ENCODE data around the gene CFAP100.

The CFAP100 gene

DNA sequence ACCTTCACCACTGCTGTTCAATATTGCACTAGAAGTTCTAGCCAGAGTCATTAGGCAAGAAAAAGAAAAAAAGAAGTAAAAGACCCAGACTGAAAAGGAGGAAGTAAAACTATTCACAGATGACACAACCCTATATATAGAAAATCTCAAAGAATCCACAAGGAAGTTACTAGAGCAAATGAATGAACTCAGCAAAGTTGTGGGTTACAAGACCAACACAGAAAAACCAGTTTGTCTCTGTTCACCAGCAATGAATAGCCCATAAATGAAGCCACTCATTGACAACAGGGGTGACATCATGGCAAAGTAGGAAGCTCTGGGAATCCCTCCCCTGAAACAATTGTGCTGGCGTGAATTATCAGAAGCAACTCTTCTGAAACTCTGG, 4.6 kb downstream of the CFAP100 start:
- H3K36me3 ChIP-seq (ENCODE audit: control insufficient read depth in 2 of 2, insufficient read depth in 1 of 2, low read length in 2 of 2): no peaks in the 10 kb centered on the region
- H3K9me3 ChIP-seq (ENCODE audit: control insufficient read depth, insufficient read depth, low read depth, low read length): no peaks in the 10 kb centered on the region
- H3K27ac ChIP-seq (ENCODE audit: extremely low read depth, low read depth, low read length): no peak overlapping the region
- CTCF ChIA-PET: no interaction called here
- POLR2A ChIA-PET: no interaction called here
- TF ChIP-seq ZNF169 (tag by site-specific recombination; IDR thresholded peaks at IDR 0.05) (no peak), ZNF146 (tag by site-specific recombination; IDR thresholded peaks at IDR 0.05) (no peak), SETDB1 (IDR thresholded peaks at IDR 0.05; ENCODE audit: insufficient read length, low read length) (no peak), ZNF292 (tag by site-specific recombination; IDR thresholded peaks at IDR 0.05; ENCODE audit: borderline replicate concordance, low read depth) (no peak), ZBTB17 (tag by site-specific recombination; IDR thresholded peaks at IDR 0.05) (no peak), ZNF629 (tag by site-specific recombination; IDR thresholded peaks at IDR 0.05) (no peak), ZFP69B (tag by site-specific recombination; IDR thresholded peaks at IDR 0.05) (no peak), ZNF416 (tag by site-specific recombination; IDR thresholded peaks at IDR 0.05) (no peak), ZNF341 (tag by site-specific recombination; IDR thresholded peaks at IDR 0.05; ENCODE audit: low read depth) (no peak), ZNF2 (tag by site-specific recombination; IDR thresholded peaks at IDR 0.05) (no peak), ZNF561 (tag by site-specific recombination; IDR thresholded peaks at IDR 0.05; ENCODE audit: borderline replicate concordance) (no peak), ZSCAN4 (tag by site-specific recombination; IDR thresholded peaks at IDR 0.05) (no peak), GLI4 (tag by site-specific recombination; IDR thresholded peaks at IDR 0.05) (no peak), ZNF768 (tag by site-specific recombination; IDR thresholded peaks at IDR 0.05) (no peak), ZNF366 (tag by site-specific recombination; conservative IDR thresholded peaks at IDR 0.05) (no peak), ZXDB (tag by site-specific recombination; IDR thresholded peaks at IDR 0.05) (no peak)
- TF ChIP-seq, protein P1, sequence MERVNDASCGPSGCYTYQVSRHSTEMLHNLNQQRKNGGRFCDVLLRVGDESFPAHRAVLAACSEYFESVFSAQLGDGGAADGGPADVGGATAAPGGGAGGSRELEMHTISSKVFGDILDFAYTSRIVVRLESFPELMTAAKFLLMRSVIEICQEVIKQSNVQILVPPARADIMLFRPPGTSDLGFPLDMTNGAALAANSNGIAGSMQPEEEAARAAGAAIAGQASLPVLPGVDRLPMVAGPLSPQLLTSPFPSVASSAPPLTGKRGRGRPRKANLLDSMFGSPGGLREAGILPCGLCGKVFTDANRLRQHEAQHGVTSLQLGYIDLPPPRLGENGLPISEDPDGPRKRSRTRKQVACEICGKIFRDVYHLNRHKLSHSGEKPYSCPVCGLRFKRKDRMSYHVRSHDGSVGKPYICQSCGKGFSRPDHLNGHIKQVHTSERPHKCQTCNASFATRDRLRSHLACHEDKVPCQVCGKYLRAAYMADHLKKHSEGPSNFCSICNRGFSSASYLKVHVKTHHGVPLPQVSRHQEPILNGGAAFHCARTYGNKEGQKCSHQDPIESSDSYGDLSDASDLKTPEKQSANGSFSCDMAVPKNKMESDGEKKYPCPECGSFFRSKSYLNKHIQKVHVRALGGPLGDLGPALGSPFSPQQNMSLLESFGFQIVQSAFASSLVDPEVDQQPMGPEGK (tag by site-specific recombination; IDR thresholded peaks at IDR 0.05): no peak
- no peaks in the 10 kb centered on the region for H3K4me1 ChIP-seq (ENCODE audit: control insufficient read depth, insufficient read depth, low read length)
- H3K4me3 ChIP-seq (ENCODE audit: low read depth, low read length): no peak overlapping the region

DNA sequence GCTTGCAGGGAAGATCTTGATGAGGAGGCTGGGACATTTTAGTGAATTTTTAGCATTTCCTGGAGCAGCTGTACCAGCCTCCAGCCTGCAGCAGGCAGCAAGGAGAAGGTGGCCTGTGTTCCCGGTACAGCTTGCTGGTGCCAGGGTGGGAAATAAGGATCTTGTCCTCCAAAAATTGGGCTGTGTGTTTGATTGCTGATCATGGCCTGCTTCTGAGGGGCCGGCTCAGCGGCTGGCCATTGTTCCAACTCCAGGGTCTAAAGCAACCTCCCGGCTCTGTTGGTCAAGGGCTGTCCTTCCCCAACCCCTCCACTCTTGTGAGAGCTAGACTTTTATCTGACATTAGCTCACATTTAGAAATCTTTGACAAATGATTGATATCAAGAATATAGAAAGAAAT, 5.0 kb downstream of the CFAP100 start:
- Histone ChIP-seq H3K4me1 (ENCODE audit: control insufficient read depth, insufficient read depth, low read length) (no peaks in the 10 kb centered on the region), H3K36me3 (ENCODE audit: control insufficient read depth in 2 of 2, insufficient read depth in 1 of 2, low read length in 2 of 2) (no peaks in the 10 kb centered on the region), H3K9me3 (ENCODE audit: control insufficient read depth, insufficient read depth, low read depth, low read length) (no peaks in the 10 kb centered on the region), H3K4me3 (ENCODE audit: low read depth, low read length) (no peak overlapping the region), H3K27ac (ENCODE audit: extremely low read depth, low read depth, low read length) (no peak overlapping the region)
- ChIA-PET CTCF (no interaction called here), POLR2A (no interaction called here)
- TF ChIP-seq ZNF521 (tag by site-specific recombination; IDR thresholded peaks at IDR 0.05): no peak

- ChIA-PET CTCF (no interaction called here), POLR2A (no interaction called here)
- Histone ChIP-seq H3K4me3 (ENCODE audit: low read depth, low read length) (no peak overlapping the region), H3K36me3 (ENCODE audit: control insufficient read depth in 2 of 2, insufficient read depth in 1 of 2, low read length in 2 of 2) (no peaks in the 10 kb centered on the region), H3K4me1 (ENCODE audit: control insufficient read depth, insufficient read depth, low read length) (no peaks in the 10 kb centered on the region), H3K9me3 (ENCODE audit: control insufficient read depth, insufficient read depth, low read depth, low read length) (no peaks in the 10 kb centered on the region), H3K27ac (ENCODE audit: extremely low read depth, low read depth, low read length) (no peak overlapping the region)
- TF ChIP-seq ZNF112 (tag by site-specific recombination; IDR thresholded peaks at IDR 0.05): no peak
- no peak for TF ChIP-seq ZNF701 (tag by site-specific recombination; IDR thresholded peaks at IDR 0.05)
- TF ChIP-seq OSR2 (tag by site-specific recombination; IDR thresholded peaks at IDR 0.05): no peak
- TF ChIP-seq ZNF664 (tag by site-specific recombination; IDR thresholded peaks at IDR 0.05): no peak
- TF ChIP-seq ZNF174 (tag by site-specific recombination; IDR thresholded peaks at IDR 0.05): no peak
- TF ChIP-seq ZFP41 (tag by site-specific recombination; IDR thresholded peaks at IDR 0.05; ENCODE audit: borderline replicate concordance): no peak
- TF ChIP-seq ZBTB48 (tag by site-specific recombination; IDR thresholded peaks at IDR 0.05): no peak
- TF ChIP-seq SP2 (tag by site-specific recombination; IDR thresholded peaks at IDR 0.05): no peak
- TF ChIP-seq ZNF521 (tag by site-specific recombination; IDR thresholded peaks at IDR 0.05): no peak
- TF ChIP-seq, protein P2, sequence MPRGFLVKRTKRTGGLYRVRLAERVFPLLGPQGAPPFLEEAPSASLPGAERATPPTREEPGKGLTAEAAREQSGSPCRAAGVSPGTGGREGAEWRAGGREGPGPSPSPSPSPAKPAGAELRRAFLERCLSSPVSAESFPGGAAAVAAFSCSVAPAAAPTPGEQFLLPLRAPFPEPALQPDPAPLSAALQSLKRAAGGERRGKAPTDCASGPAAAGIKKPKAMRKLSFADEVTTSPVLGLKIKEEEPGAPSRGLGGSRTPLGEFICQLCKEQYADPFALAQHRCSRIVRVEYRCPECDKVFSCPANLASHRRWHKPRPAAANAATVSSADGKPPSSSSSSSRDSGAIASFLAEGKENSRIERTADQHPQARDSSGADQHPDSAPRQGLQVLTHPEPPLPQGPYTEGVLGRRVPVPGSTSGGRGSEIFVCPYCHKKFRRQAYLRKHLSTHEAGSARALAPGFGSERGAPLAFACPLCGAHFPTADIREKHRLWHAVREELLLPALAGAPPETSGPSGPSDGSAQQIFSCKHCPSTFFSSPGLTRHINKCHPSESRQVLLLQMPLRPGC (tag by site-specific recombination; IDR thresholded peaks at IDR 0.05): no peak
- no peak for TF ChIP-seq ZNF398 (tag by site-specific recombination; IDR thresholded peaks at IDR 0.05)
- TF ChIP-seq ZNF837 (tag by site-specific recombination; IDR thresholded peaks at IDR 0.05): no peak
Measured at GRCh38 chr3:126401611-126402160, 7.0 kb downstream of the CFAP100 start.
